Measurements from ENCODE around the gene ANKS1B.
"Not testable (repeated sequence)": the region's sequence is repeated elsewhere in the genome, so short reads cannot be mapped to it uniquely, and the experiment has no call there.

Gene ANKS1B

DNA sequence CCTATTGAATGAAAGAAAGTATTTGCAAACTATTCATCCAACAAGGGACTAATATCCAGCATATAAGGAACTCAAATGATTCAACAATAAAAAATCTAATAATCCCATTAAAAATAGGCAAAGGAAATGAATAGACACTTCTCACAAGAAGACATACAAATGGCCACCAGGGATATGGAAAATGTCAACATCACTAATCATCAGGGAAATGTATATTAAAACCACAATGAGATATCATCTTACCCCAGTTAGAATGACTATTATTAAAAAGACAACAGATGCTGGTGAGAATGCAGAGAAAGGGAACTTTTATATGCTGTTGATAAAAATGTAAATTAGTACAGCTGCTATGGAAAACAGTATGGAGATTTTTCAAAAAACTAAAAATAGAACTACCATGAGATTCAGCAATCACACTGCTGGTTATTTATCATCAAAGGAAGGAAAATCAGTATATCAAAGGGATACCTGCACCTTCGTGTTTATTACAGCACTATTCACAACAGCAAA is 247.9 kb downstream of the ANKS1B start:
- H3K4me3 ChIP-seq (ENCODE audit: control insufficient read depth, low read depth, low read length) = no peak overlapping the region
- DNase-seq (ENCODE audit: low read depth) = no peak
- TF ChIP-seq, protein P1, sequence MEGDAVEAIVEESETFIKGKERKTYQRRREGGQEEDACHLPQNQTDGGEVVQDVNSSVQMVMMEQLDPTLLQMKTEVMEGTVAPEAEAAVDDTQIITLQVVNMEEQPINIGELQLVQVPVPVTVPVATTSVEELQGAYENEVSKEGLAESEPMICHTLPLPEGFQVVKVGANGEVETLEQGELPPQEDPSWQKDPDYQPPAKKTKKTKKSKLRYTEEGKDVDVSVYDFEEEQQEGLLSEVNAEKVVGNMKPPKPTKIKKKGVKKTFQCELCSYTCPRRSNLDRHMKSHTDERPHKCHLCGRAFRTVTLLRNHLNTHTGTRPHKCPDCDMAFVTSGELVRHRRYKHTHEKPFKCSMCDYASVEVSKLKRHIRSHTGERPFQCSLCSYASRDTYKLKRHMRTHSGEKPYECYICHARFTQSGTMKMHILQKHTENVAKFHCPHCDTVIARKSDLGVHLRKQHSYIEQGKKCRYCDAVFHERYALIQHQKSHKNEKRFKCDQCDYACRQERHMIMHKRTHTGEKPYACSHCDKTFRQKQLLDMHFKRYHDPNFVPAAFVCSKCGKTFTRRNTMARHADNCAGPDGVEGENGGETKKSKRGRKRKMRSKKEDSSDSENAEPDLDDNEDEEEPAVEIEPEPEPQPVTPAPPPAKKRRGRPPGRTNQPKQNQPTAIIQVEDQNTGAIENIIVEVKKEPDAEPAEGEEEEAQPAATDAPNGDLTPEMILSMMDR (IDR thresholded peaks at IDR 0.05; ENCODE audit: control insufficient read depth, insufficient read depth, low read depth, low read length, missing control alignments) = no peak

DNA sequence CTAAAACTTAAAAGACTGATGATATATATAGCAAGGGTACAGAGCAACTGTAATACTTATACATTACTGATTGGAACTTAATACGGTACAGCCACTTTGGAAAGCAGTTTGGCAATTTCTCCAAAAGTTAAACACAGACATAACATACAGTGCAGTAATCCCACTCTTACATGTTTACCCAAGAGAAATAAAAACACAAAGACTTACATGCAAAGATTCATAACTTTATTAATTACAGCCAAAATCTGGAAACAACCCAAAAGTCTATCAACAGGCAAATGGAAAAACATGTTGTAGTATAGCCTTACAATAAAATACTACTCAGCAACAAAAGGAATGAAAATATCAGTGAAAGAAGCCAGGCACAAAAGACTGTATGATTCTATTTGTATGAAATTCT is 252.6 kb downstream of the ANKS1B start:
- DNase-seq (ENCODE audit: low read depth) = no peak
- no peak overlapping the region for H3K4me3 ChIP-seq (ENCODE audit: control insufficient read depth, low read depth, low read length)
- TF ChIP-seq, protein P1 (IDR thresholded peaks at IDR 0.05; ENCODE audit: control insufficient read depth, insufficient read depth, low read depth, low read length, missing control alignments) = no peak

DNA sequence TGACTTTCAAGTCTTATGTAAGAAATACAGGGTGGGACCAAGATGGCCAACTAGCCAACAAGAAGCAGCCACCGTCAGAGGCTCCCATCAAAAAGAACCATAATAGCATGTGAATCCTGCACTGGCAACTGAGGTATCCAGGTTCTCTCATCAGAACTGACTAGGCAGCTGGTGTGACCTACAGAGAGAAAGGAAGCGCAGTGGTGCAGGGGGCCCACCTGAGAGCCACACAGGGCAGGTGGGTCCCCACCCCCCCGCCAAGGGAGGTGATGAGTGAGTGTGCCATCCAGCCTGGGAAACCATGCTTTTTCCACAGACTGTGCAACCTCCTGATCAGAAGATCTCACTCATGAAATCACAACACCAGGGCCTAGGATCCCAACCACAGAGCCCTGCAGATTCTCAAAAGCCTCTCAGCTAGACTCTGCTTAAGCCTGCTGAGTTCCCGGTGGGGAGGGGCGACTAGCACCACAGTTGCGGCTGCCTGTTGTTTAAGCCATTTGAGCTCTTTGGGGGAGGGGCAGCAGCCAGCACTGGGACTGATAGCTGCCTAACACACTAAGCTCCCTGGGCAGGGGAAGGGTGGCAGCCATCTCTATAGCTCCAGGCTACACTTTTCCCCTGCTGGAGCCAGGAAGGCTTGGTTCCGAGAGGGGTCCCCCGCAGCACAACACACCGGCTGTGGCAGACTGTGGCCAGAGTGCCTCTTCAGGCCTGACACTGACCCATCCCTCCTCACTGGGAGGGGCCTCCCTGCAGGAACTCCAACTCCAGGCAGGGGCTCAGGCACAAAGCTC is 261.8 kb downstream of the ANKS1B start:
- H3K4me3 ChIP-seq (ENCODE audit: control insufficient read depth, low read depth, low read length) = no peak overlapping the region
- TF ChIP-seq, protein P1 (IDR thresholded peaks at IDR 0.05; ENCODE audit: control insufficient read depth, insufficient read depth, low read depth, low read length, missing control alignments) = no peak
- no peak for DNase-seq (ENCODE audit: low read depth)

DNA sequence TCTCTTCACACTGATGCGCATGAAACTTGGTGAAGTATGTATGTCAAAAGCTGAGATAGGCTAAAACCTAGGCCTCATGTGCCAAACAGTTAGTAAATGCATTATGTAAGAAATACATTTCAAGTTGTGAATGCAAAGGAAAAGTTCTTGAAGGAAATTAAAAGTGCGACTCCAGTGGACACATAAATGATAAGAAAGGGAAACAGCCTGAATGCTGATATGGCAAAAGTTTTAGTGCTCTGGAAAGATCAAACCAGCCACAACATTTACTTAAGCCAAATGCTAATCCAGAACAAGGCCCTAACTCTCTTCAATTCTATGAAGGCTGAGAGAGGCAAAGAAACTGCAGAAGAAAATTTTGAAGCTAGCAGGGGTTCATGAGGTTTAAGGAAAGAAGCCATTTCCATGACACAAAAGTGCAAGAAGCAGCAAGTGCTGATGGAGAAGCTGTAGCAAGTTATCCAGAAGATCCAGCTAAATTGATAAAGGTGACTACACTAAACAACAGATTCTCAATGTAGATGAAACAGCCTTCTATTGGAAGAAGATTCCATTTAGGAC is 262.9 kb downstream of the ANKS1B start:
- no peak overlapping the region for H3K4me3 ChIP-seq (ENCODE audit: control insufficient read depth, low read depth, low read length)
- TF ChIP-seq, protein P1 (IDR thresholded peaks at IDR 0.05; ENCODE audit: control insufficient read depth, insufficient read depth, low read depth, low read length, missing control alignments) = no peak
- DNase-seq (ENCODE audit: low read depth) = no peak

DNA sequence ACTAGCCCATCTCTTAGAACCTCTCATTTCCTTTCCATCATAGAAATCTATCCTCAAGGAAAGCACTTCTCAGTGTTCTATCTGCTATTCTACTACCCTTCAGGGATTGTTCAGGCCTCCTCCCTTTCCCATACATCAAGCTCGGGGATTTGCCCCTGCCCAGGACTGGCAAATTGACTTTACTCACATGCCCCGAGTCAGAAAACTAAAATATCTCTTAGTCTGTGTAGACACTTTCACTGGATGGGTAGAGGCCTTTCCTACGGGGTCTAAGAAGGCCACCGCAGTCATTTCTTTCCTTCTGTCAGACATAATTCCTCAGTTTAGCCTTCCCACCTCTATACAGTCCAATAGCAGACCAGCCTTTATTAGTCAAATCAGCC is 264.7 kb downstream of the ANKS1B start:
- not testable (repeated sequence) for H3K4me3 ChIP-seq (ENCODE audit: control insufficient read depth, low read depth, low read length); DNase-seq (ENCODE audit: low read depth)

DNA sequence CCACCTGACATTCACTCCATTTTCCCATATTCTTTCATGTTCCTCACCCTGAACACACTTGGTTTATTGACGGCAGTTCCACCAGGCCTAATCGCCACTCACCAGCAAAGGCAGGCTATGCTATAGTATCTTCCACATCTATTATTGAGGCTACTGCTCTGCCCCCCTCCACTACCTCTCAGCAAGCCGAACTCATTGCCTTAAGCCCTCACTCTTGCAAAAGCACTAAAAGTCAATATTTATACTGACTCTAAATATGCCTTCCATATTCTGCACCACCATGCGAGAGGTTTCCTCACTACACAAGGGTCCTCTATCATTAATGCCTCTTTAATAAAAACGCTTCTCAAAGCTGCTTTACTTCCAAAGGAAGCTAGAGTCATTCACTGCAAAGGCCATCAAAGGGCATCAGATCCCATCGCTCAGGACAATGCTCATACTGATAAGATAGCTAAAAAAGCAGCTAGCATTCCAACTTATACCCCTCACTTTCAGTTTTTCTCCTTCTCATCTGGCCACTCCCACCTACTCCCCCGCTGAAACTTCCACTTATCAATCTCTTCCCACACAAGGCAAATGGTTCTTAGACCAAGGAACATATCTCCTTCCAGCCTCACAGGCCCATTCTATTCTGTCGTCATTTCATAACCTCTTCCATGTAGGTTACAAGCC is 265.2 kb downstream of the ANKS1B start:
- not testable (repeated sequence) for DNase-seq (ENCODE audit: low read depth); H3K4me3 ChIP-seq (ENCODE audit: control insufficient read depth, low read depth, low read length)

DNA sequence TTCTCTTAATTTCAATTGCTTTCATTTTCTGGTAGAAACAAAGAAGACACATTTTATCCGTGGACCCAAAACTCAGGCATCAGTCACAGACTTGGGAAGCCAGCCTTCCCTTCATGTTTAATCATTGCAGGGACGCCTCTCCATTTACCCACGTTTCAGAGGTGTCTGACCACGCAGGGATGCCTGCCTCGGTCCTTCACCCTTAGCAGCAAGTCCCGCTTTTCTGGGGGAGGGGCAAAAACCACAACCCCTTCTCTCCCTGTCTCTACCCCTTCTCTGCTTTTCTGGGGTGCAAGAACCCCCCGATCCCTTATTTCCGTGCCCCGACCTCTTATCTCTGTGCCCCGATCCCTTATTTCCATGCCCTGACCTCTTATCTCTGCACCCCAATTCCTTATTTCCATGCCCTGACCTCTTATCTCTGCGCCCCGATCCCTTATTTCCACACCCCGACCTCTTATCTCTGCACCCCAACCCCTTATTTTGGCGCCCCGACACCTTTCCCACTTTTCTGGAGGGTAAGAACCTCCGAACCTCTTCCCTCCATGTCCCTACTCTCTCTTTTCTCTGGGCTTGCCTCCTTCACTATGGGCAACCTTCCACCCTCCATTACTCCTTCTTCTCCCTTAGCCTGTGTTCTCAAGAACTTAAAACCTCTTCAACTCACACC is 268.8 kb downstream of the ANKS1B start:
- not testable (repeated sequence) for DNase-seq (ENCODE audit: low read depth); H3K4me3 ChIP-seq (ENCODE audit: control insufficient read depth, low read depth, low read length)

DNA sequence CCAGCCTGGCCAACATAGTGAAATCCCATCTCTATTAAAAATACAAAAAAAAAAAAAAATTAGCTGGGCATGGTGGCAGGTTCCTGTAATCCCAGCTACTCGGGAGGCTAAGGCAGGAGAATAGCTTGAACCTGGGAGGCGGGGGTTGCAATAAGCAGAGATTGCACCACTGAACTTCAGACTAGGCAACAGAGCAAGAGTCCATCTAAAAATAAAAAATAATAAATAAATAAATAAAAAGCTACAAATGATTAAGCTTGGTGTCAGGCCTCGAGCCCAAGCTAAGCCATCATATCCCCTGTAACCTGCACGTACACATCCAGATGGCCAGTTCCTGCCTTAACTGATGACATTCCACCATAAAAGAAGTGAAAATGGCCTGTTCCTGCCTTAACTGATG is 269.8 kb downstream of the ANKS1B start:
- not testable (repeated sequence) for H3K4me3 ChIP-seq (ENCODE audit: control insufficient read depth, low read depth, low read length); DNase-seq (ENCODE audit: low read depth)

All from AG09309 (cell line).